ENCODE results near the gene SLC22A15.

GRCh38 chr1:116006486-116006964 is 30.2 kb downstream of the SLC22A15 start:
- TF ChIP-seq ZBTB11 (tag by site-specific recombination; conservative IDR thresholded peaks at IDR 0.05; ENCODE audit: low read depth) (no peak), TCF7L2 (IDR thresholded peaks at IDR 0.05; ENCODE audit: borderline replicate concordance, low read depth, low read length) (no peak)
